ENCODE results near the gene THAP9.

The THAP9 gene

DNA sequence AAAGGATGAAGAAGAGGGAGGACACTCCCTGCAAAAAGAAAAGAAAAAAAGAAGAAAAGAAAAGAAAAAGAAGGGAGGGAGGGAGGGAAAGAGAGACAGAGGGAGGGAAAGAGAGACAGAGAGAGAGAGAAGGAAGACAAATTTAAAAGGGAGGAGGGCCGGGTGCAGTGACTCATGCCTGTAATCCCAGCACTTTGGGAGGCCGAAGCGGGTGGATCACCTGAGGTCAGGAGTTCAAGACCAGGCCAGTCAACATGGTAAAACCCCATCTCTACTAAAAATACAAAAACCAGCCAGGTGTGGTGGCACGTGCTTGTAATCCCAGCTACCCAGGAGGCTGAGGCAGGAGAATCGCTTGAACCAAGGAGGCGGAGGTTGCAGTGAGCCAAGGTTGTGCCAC is 34.5 kb upstream of the THAP9 start:
- ATAC-seq, result peak; percentile 76

DNA sequence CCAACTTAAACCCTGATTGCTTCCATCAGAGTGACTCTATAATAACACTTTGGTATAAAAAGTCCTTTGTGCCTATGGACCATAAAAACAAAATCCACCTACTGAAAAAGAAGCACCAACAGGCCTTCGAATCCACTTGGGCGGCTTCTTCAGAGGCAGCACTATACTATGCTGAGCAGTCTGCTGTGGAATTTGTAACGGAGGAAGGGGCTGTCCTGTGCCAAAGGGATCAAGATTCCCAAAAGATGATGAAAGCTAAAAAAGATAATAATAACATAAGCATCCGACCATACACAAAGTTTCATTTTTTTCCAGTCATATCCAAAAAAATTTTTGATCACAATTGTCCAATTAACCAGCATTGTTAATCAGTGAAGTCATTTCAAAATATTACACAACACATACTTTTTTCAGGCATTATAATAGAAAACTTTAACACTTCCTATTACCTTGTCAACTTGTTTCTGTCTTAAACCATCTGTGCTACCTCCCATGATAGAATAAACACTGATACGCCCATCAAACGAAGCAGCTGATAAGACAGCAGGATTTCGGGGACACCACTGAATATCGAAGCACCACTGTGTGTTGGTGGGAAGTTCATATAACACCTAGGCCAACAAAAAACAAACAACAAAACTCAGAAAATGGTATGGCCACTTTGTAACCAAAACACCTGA is 33.7 kb upstream of the THAP9 start:
- TF ChIP-seq, protein P1, sequence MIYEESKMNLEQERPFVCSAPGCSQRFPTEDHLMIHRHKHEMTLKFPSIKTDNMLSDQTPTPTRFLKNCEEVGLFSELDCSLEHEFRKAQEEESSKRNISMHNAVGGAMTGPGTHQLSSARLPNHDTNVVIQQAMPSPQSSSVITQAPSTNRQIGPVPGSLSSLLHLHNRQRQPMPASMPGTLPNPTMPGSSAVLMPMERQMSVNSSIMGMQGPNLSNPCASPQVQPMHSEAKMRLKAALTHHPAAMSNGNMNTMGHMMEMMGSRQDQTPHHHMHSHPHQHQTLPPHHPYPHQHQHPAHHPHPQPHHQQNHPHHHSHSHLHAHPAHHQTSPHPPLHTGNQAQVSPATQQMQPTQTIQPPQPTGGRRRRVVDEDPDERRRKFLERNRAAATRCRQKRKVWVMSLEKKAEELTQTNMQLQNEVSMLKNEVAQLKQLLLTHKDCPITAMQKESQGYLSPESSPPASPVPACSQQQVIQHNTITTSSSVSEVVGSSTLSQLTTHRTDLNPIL (CRISPR knock-in tag; IDR thresholded peaks at IDR 0.05; ENCODE audit: low read depth), result no peak
- TF ChIP-seq CSDC2 (CRISPR knock-in tag; IDR thresholded peaks at IDR 0.05) (no peak), ZNF8 (CRISPR knock-in tag; IDR thresholded peaks at IDR 0.05) (no peak), PPARA (CRISPR knock-in tag; IDR thresholded peaks at IDR 0.05; ENCODE audit: borderline replicate concordance) (no peak), SNAI2 (CRISPR knock-in tag; IDR thresholded peaks at IDR 0.05) (no peak), TOX (CRISPR knock-in tag; IDR thresholded peaks at IDR 0.05; ENCODE audit: borderline replicate concordance) (no peak), ZNF565 (CRISPR knock-in tag; conservative IDR thresholded peaks at IDR 0.05; ENCODE audit: low read depth) (no peak), ESRRG (CRISPR knock-in tag; IDR thresholded peaks at IDR 0.05) (no peak), OSR1 (CRISPR knock-in tag; IDR thresholded peaks at IDR 0.05) (no peak), ZC3H10 (CRISPR knock-in tag; IDR thresholded peaks at IDR 0.05) (no peak)
- TF ChIP-seq, protein P2, sequence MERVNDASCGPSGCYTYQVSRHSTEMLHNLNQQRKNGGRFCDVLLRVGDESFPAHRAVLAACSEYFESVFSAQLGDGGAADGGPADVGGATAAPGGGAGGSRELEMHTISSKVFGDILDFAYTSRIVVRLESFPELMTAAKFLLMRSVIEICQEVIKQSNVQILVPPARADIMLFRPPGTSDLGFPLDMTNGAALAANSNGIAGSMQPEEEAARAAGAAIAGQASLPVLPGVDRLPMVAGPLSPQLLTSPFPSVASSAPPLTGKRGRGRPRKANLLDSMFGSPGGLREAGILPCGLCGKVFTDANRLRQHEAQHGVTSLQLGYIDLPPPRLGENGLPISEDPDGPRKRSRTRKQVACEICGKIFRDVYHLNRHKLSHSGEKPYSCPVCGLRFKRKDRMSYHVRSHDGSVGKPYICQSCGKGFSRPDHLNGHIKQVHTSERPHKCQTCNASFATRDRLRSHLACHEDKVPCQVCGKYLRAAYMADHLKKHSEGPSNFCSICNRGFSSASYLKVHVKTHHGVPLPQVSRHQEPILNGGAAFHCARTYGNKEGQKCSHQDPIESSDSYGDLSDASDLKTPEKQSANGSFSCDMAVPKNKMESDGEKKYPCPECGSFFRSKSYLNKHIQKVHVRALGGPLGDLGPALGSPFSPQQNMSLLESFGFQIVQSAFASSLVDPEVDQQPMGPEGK (CRISPR knock-in tag; IDR thresholded peaks at IDR 0.05; ENCODE audit: borderline replicate concordance), result no peak
- TF ChIP-seq, protein P3, sequence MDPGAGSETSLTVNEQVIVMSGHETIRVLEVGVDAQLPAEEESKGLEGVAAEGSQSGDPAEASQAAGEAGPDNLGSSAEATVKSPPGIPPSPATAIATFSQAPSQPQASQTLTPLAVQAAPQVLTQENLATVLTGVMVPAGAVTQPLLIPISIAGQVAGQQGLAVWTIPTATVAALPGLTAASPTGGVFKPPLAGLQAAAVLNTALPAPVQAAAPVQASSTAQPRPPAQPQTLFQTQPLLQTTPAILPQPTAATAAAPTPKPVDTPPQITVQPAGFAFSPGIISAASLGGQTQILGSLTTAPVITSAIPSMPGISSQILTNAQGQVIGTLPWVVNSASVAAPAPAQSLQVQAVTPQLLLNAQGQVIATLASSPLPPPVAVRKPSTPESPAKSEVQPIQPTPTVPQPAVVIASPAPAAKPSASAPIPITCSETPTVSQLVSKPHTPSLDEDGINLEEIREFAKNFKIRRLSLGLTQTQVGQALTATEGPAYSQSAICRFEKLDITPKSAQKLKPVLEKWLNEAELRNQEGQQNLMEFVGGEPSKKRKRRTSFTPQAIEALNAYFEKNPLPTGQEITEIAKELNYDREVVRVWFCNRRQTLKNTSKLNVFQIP (CRISPR knock-in tag; IDR thresholded peaks at IDR 0.05; ENCODE audit: borderline replicate concordance, low read depth), result no peak
- 0 out of 3 replicates have a peak, but pooled peaks have one; percentile 29 for ATAC-seq

DNA sequence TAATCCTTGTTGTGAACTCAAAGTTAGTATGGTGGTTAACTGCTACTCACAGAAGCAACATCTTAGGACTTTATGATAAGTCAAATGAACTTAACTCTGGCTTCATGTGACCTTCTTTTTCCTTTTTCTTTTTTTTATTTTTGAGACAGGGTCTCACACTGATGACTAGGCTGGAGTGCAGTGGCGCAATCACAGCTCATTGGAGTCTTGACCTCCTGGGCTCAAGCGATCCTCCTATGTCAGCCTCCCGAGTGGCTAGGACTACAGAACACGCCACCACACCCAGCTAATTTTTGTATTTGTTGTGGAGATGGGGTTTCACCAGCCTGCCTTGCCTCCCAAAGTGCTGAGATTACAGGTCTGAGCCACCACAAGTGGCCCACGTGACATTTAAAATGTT is 32.0 kb upstream of the THAP9 start:
- TF ChIP-seq TCF4 (CRISPR knock-in tag; IDR thresholded peaks at IDR 0.05; ENCODE audit: borderline replicate concordance) (no peak), OSR1 (CRISPR knock-in tag; IDR thresholded peaks at IDR 0.05) (no peak), PPARA (CRISPR knock-in tag; IDR thresholded peaks at IDR 0.05; ENCODE audit: borderline replicate concordance) (no peak), ZFP3 (CRISPR knock-in tag; IDR thresholded peaks at IDR 0.05) (no peak)
- TF ChIP-seq, protein P2 (CRISPR knock-in tag; IDR thresholded peaks at IDR 0.05; ENCODE audit: borderline replicate concordance), result no peak
- ATAC-seq, result no peak

DNA sequence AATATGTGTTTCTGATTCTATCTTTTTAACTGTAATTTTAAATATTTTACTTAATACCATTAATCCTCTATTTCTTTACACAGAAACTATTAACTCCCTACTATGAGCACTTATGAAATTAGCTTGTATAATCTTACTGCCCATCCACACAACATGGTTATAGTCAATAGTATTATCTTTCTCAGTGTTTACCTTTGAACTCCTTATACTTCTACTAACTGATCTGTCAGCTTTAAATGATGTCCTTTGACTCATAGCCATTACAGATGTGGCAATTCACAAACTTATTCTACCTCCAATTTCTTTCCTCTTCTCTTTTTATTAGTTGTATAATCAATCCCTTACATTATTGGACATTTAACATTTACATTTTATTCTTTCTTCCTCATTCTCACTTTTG is 15.1 kb upstream of the THAP9 start:
- no peak for ATAC-seq
- TF ChIP-seq SNAI2 (CRISPR knock-in tag; IDR thresholded peaks at IDR 0.05) (no peak), GLIS3 (CRISPR knock-in tag; IDR thresholded peaks at IDR 0.05) (no peak), ZFP3 (CRISPR knock-in tag; IDR thresholded peaks at IDR 0.05) (no peak), RARB (CRISPR knock-in tag; IDR thresholded peaks at IDR 0.05) (no peak), ZFP30 (CRISPR knock-in tag; IDR thresholded peaks at IDR 0.05) (no peak), PPARA (CRISPR knock-in tag; IDR thresholded peaks at IDR 0.05; ENCODE audit: borderline replicate concordance) (no peak), CSDC2 (CRISPR knock-in tag; IDR thresholded peaks at IDR 0.05) (no peak), ARNTL (CRISPR knock-in tag; IDR thresholded peaks at IDR 0.05; ENCODE audit: borderline replicate concordance, low read depth) (no peak), TOX (CRISPR knock-in tag; IDR thresholded peaks at IDR 0.05; ENCODE audit: borderline replicate concordance) (no peak), ZNF8 (CRISPR knock-in tag; IDR thresholded peaks at IDR 0.05) (no peak), OSR1 (CRISPR knock-in tag; IDR thresholded peaks at IDR 0.05) (no peak), ZNF565 (CRISPR knock-in tag; conservative IDR thresholded peaks at IDR 0.05; ENCODE audit: low read depth) (no peak), ESRRG (CRISPR knock-in tag; IDR thresholded peaks at IDR 0.05) (no peak), ZC3H10 (CRISPR knock-in tag; IDR thresholded peaks at IDR 0.05) (no peak)
- TF ChIP-seq, protein P2 (CRISPR knock-in tag; IDR thresholded peaks at IDR 0.05; ENCODE audit: borderline replicate concordance), result no peak
- TF ChIP-seq, protein P4, sequence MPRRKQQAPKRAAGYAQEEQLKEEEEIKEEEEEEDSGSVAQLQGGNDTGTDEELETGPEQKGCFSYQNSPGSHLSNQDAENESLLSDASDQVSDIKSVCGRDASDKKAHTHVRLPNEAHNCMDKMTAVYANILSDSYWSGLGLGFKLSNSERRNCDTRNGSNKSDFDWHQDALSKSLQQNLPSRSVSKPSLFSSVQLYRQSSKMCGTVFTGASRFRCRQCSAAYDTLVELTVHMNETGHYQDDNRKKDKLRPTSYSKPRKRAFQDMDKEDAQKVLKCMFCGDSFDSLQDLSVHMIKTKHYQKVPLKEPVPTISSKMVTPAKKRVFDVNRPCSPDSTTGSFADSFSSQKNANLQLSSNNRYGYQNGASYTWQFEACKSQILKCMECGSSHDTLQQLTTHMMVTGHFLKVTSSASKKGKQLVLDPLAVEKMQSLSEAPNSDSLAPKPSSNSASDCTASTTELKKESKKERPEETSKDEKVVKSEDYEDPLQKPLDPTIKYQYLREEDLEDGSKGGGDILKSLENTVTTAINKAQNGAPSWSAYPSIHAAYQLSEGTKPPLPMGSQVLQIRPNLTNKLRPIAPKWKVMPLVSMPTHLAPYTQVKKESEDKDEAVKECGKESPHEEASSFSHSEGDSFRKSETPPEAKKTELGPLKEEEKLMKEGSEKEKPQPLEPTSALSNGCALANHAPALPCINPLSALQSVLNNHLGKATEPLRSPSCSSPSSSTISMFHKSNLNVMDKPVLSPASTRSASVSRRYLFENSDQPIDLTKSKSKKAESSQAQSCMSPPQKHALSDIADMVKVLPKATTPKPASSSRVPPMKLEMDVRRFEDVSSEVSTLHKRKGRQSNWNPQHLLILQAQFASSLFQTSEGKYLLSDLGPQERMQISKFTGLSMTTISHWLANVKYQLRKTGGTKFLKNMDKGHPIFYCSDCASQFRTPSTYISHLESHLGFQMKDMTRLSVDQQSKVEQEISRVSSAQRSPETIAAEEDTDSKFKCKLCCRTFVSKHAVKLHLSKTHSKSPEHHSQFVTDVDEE (CRISPR knock-in tag; IDR thresholded peaks at IDR 0.05), result no peak
